Right lung (tissue), 5 donors: ENCODE data around the gene CKB. TPM values are rescaled to one million over a fixed set of nuclear protein-coding genes. Genes with fewer than 3 reads are reported as not detected.
"Not testable (repeated sequence)": the region's sequence is repeated elsewhere in the genome, so short reads cannot be mapped to it uniquely, and the experiment has no call there.

Experiments used
- DNase-seq, 2 donors: peaks; one replicate each; pipeline ENCODE4 v3.0.0-alpha.2; 2013
- polyA plus RNA-seq, 5 donors: library from polyadenylated mRNA; unstranded; fragments of 120-200 nt; gene quantifications; one replicate each; pipeline versions ENCODE4 v1.2.1 to v1.2.3, GENCODE V29; 2013; ENCODE audit warnings: inconsistent platforms in 1 of 5, low replicate concordance in 1 of 5; ENCODE audit not compliant: insufficient read length in 5 of 5, insufficient read depth in 1 of 5

CKB gene
- polyA plus RNA-seq, 5 donors, result 127 to 392 (median 208) TPM

GRCh38 chr14:103516426-103517173 is 6.0 kb downstream of the CKB start:
- no peak for DNase-seq

DNA sequence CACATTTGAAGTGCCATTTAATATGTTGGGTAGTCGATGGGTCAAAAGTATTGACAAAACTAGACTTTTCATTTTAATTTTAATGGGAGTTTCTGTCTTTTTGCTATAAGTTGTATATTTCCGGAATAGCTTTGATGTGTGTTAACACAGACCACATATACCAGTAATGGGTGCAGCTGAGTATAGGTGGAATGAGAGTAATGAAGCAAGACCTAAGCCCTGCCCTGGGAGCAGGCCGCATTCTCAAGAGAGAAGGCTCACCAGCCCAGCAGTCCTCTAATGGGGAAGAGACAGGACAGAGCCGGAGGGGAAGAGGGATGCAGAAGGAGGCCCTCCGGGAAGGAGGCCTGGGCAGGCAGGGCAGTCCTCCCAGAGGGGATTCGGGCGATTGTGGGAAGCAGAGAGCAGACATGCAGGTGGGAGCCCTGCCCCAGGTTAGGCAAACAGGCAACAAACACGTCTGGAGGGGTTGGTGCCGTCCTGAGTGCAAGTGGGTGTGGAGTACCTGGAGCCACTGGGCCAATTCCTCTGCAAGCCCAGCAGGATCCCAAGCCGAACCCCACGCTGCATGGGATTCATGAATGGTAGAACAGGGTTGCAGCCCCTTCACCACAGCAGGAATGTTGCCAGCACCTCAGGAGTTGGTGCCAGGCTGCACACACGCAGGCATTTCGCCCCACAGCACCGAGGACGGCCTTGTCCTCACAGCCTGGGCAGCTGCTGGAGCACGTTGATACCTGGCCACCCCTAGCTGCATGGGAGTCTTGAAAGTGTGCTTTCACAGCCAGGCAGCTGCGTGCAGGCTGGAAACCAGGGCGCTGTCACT is 7.8 kb downstream of the CKB start:
- no peak for DNase-seq

DNA sequence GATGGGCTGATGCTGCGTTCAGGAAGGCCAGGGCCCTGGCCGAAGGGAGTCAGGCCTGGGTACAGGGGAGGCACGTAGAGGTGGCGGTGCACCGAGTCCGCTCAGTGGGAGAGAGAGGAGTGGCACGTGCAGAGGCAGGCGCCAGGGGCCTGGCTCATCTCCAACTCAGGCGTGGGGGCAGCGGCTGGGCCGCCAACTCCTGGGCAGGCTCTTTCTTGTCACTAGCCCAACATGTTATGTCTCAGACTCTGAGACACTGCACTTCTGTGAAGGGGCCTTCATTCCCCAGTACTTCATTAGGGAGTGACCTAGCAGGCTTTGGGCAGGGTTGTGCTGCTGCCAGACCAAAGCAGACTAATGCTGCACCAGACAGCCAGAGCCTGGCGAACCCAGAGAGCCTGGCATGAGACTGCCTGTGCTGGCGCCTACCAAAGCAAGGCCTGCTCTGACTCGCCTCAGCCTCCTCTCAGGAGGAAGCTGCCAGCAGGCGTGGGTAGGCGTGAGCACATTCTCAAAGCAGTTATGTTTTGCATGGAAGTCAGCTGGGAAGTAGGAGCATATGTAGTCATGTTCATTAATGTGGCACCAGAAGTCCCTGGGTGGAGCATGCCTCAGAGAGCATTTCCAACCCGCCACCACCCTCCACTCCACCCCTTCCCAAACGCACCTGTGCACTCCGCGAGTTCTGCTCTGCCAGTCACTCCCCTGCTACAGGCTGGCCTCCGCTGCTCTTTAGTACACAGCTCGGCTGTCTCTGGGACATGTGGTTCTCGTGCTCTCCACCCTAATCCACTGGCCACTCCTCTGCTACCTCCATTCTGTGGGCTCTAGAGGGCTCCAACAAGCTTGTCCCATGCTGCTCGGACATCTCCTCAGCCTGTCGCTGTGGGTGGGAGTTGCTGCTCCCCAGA is 9.7 kb downstream of the CKB start:
- peak; percentile 64 to 75 for DNase-seq

DNA sequence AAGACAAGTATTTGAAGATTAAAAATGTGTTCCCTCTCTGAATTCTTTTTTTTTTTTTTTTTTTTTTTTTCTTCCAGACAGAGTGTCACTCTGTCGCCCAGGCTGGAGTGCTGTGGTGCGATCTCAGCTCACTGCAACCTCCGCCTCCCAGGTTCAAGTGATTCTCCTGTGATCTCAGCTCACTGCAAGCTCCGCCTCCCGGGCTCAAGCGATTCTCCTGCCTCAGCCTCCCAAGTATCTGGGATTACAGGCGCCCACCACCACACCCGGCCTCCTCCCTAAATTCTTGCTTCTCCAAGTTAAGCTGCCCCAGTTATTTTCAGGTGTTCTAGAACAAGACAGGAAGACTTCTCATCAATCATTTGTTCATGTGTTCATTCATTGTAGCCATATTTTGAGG is 10.4 kb downstream of the CKB start:
- not testable (repeated sequence) for DNase-seq

- DNase-seq, result no peak
Observed at GRCh38 chr14:103510724-103511693, 11.6 kb downstream of the CKB start.

DNA sequence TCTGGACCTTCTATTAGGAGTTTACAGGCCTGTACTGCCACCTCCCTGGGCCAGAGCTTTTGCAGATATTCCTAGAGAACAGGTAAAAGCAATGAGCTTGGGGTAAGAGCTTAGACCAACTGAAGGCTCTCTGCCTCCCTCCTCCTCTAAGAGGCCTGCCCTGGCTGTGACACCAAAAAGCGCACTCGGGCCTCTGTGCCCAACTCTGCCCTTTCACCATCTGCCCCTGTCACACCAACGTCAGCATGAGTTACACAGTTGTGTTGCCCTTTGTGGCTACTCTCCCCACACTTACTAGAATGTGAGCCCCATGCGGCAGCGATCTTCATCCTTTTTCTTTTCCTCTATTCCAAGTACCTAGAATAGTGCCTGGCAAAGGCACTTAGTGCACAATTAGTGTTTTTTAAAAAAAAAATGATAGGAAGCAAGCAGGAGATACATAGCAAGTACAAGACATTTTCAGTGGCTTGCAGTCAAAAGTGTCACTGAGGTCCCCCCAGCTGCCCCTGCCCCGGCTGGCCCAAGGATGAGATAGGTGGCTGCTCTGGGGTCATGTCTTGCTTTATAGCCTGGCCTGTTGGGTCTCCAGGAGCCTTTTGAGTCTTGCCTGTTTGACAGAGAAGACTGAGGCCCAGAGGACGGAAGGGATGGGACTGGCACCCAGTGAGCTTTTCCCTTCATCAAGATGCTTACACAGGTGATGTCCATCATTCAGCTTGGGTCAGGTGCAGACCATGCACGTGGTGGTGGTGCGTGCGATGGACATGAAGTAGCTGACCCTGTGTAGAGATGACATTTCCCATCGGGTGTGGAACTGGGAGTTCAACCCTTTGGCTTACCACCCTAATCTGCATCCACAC is 12.5 kb downstream of the CKB start:
- DNase-seq, result no peak

- no peak for DNase-seq
Observed at GRCh38 chr14:103508521-103509329, 13.9 kb downstream of the CKB start.

- DNase-seq, result no peak
Observed at GRCh38 chr14:103507751-103508150, 14.9 kb downstream of the CKB start.

GRCh38 chr14:103504991-103505565 is 17.6 kb downstream of the CKB start:
- DNase-seq, result no peak

DNA sequence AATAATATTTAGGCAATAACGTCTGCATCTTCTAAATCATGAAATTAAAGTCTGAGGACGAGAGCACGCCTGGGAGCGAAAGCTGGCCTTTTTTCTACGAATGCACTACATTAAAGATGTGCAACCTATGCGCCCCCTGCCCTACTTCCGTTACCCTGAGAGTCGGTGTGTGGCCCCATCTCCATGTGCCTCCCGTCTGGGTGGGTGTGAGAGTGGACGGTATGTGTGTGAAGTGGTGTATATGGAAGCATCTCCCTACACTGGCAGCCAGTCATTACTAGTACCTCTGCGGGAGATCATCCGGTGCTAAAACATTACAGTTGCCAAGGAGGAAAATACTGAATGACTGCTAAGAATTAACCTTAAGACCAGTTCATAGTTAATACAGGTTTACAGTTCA is 19.3 kb downstream of the CKB start:
- DNase-seq, result no peak

DNA sequence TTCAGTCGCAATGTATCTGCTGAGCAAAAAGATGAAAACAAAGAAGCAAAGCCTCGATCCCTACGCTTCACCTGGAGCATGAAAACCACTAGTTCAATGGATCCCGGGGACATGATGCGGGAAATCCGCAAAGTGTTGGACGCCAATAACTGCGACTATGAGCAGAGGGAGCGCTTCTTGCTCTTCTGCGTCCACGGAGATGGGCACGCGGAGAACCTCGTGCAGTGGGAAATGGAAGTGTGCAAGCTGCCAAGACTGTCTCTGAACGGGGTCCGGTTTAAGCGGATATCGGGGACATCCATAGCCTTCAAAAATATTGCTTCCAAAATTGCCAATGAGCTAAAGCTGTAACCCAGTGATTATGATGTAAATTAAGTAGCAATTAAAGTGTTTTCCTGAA is 19.8 kb downstream of the CKB start:
- no peak for DNase-seq

DNA sequence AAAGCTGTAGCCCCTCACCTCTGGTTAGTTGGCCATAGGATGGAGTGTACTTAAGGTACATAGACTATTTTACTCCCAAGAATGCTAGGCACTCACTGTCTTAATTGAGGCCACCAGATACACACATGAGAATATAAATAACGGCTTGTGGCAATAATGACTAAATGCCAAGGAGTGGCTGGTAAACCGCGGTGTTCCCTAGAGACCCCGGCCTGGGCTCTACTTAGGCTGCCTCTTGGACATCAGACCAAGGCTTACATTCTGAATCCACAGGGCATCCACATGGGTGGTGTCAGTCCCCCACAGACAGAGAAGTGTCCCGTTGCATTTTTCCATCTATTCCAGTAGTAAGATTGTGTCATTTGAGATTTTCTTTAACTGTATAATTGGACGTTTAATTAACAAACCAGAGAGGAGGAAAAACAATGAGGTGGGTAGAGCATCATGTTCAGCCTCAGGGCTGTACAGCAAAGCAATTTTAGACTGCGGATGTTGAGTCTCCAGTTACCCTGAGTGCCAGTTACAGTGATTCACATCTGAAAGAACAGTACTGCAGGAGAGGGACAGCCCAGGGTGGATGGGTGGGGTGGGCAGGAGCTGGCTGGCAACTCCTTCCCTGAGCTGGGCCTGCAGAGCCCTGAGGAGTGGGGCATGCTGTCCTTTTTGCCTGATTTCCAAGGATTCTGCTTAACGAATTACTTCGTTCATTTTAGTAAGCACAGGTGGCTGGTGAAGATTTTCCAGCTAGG is 20.5 kb downstream of the CKB start:
- DNase-seq, result no peak

- DNase-seq, result no peak
Observed at GRCh38 chr14:103501041-103501870, 21.4 kb downstream of the CKB start.

GRCh38 chr14:103500148-103500990 is 22.3 kb downstream of the CKB start:
- peak; percentile 66 to 77 for DNase-seq

GRCh38 chr14:103499709-103500108 is 22.9 kb downstream of the CKB start:
- no peak for DNase-seq

- no peak for DNase-seq
Observed at GRCh38 chr14:103496776-103497175, 25.9 kb downstream of the CKB start.
